Lower leg skin (tissue), 3 donors: ENCODE data around the gene RAB8A.

Experiments
- POLR2A ChIP-seq, 2 donors: fragments of 450-650 bp; IDR thresholded peaks; one replicate each; pipeline ENCODE4 v1.6.1; 2016 to 2017; ENCODE audit warnings: antibody characterized with exemption in 2 of 2, mild to moderate bottlenecking in 1 of 2, moderate library complexity in 1 of 2
- TF ChIP-seq, protein P1 (sequence below), 3 donors: fragments of 450-650 bp; IDR thresholded peaks; one replicate each; pipeline ENCODE4 v1.5.1; 2016; ENCODE audit warnings: antibody characterized with exemption in 3 of 3, mild to moderate bottlenecking in 3 of 3, moderate library complexity in 2 of 3

DNA sequence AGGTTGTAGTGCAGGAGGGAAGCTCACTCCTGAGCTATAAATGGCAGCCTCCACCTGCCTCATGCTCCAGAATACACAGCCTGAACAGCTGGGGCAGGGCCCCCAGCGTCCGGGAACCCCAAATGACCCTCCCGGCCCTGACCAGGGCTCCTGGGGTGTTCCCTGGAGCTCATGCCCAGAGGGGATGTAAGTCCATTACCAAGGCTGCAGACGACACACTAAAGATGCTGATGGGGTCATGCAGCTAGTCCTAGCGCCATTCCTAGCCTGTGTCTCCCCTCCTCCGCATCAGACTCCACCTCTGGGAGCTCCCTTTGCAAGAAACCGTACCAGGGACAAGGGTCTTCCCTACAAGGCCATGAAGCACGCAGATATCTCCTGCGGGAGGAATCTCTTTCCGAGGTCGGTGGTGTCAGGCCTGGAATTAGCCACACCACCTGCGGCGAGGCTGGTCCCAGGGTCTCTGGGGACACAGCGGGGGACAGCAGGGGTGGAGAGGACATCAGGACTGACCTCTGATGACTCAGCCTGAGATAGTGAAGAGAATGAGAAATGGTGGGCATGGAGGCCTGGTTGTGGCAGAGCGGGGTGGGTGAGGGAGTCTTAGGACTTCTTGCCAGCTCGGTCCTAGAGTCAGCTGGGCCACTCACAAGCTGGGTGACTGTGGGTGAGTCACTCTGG is 47.3 kb upstream of the RAB8A start:
- TF ChIP-seq, protein P1, sequence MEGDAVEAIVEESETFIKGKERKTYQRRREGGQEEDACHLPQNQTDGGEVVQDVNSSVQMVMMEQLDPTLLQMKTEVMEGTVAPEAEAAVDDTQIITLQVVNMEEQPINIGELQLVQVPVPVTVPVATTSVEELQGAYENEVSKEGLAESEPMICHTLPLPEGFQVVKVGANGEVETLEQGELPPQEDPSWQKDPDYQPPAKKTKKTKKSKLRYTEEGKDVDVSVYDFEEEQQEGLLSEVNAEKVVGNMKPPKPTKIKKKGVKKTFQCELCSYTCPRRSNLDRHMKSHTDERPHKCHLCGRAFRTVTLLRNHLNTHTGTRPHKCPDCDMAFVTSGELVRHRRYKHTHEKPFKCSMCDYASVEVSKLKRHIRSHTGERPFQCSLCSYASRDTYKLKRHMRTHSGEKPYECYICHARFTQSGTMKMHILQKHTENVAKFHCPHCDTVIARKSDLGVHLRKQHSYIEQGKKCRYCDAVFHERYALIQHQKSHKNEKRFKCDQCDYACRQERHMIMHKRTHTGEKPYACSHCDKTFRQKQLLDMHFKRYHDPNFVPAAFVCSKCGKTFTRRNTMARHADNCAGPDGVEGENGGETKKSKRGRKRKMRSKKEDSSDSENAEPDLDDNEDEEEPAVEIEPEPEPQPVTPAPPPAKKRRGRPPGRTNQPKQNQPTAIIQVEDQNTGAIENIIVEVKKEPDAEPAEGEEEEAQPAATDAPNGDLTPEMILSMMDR (IDR thresholded peaks at IDR 0.05): no peak
- no peak for TF ChIP-seq POLR2A (IDR thresholded peaks at IDR 0.05)
